ENCODE measurements around the gene CLSTN1.

The CLSTN1 gene

GRCh38 chr1:9690440-9691107 is 133.2 kb downstream of the CLSTN1 start:
- peak overlapping the region; percentile 71 for H3K4me3 ChIP-seq (ENCODE audit: low read depth, low read length)
- H3K36me3 ChIP-seq (ENCODE audit: control insufficient read depth, insufficient read depth, low read length), result no peaks in the 10 kb centered on the region
- peak overlapping the region; percentile 59 for H3K9ac ChIP-seq (ENCODE audit: low read length)
- H3K4me1 ChIP-seq (ENCODE audit: control insufficient read depth, insufficient read depth, low read length), result peaks cover 32% of the 10 kb centered on the region
- H3K27me3 ChIP-seq (ENCODE audit: control insufficient read depth, insufficient read depth, low read length), result peaks cover 26% of the 10 kb centered on the region
- no peak overlapping the region for H3K27ac ChIP-seq (ENCODE audit: low read depth, low read length)
- no peaks in the 10 kb centered on the region for H3K9me3 ChIP-seq (ENCODE audit: control insufficient read depth, insufficient read depth, low read depth, low read length)

GRCh38 chr1:9689971-9690381 is 133.8 kb downstream of the CLSTN1 start:
- Histone ChIP-seq H3K27me3 (ENCODE audit: control insufficient read depth, insufficient read depth, low read length) (peaks cover 26% of the 10 kb centered on the region), H3K27ac (ENCODE audit: low read depth, low read length) (no peak overlapping the region), H3K4me3 (ENCODE audit: low read depth, low read length) (peak overlapping the region; percentile 71), H3K9ac (ENCODE audit: low read length) (peak overlapping the region; percentile 59), H3K36me3 (ENCODE audit: control insufficient read depth, insufficient read depth, low read length) (no peaks in the 10 kb centered on the region), H3K4me1 (ENCODE audit: control insufficient read depth, insufficient read depth, low read length) (peaks cover 32% of the 10 kb centered on the region), H3K9me3 (ENCODE audit: control insufficient read depth, insufficient read depth, low read depth, low read length) (no peaks in the 10 kb centered on the region)

DNA sequence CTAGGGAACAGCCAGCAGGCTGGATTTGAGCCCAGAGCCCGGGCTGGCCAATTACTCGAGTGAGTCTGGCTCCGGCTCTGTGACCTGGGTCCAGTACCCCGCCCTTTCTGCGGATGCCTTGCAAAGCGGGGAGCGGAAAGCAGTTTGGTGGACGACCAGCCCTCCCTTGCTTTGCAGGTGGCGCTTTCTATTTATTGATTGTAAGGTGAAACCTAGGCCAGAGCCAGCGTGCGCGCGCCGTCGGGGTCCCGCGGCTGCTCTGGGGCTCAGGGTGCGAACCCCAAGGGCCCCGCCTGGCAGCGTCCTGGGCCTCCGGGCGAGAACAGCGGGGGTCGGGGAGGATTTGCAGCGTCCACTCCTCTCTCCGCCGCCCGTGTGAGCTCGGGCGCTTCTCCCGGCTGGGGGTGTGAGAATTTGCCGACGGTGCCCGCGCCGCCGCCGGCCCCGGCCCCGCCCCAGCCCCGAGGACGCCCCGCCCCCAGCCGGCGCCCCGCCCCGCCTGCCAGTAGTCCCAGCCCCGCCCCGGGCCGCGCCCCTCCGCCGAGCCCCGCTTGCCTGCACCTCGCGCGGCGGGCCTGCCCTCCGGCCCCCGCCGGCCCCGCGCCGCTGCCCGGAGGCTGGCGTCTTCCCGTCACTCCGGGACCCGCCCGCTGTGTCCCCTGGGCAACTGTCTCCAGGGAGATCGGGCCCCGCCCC is 134.6 kb downstream of the CLSTN1 start:
- Histone ChIP-seq H3K4me1 (ENCODE audit: control insufficient read depth, insufficient read depth, low read length) (peaks cover 32% of the 10 kb centered on the region), H3K9me3 (ENCODE audit: control insufficient read depth, insufficient read depth, low read depth, low read length) (no peaks in the 10 kb centered on the region), H3K27me3 (ENCODE audit: control insufficient read depth, insufficient read depth, low read length) (peaks cover 26% of the 10 kb centered on the region), H3K27ac (ENCODE audit: low read depth, low read length) (no peak overlapping the region), H3K36me3 (ENCODE audit: control insufficient read depth, insufficient read depth, low read length) (no peaks in the 10 kb centered on the region), H3K4me3 (ENCODE audit: low read depth, low read length) (peak overlapping the region; percentile 80), H3K9ac (ENCODE audit: low read length) (peak overlapping the region; percentile 82)

- Histone ChIP-seq H3K27ac (ENCODE audit: low read depth, low read length) (no peak overlapping the region), H3K9ac (ENCODE audit: low read length) (peak overlapping the region; percentile 82)
Observed at GRCh38 chr1:9688599-9688998, 135.2 kb downstream of the CLSTN1 start.

DNA sequence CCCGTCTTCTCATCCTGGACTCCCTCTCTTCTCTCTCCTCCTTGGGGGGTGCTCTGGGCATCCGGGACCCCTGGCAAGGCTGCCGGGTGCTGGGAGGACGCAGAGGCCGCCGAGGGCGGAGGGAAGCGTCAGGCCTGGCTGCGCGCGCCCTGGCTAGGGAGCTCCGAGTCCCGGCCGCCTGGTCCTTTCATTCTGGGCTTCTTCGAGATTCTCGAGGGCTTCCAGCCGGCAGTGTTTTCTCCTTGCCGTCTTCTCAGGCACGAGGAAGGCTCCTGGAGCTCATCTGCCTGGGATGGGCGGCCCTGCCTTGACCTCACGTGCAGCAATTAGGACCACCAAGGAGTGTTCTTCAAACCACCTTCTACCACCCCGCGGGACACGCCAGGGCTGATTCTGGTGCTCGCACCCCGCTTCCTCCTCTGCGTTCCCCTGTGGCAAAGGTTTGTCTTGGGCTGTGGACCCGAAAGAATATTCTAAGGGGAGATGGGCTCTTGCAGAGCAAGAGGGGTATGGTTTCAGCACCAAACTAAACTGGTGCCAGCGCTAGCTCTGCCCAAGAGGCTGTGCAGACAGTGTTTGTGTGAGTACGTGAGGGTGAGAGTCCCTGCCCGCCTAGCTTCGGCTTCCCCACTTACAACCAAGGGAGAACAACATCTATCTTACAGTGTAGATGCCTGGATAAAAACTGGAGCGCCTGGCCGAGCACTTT is 135.7 kb downstream of the CLSTN1 start:
- peaks cover 26% of the 10 kb centered on the region for H3K27me3 ChIP-seq (ENCODE audit: control insufficient read depth, insufficient read depth, low read length)
- H3K4me1 ChIP-seq (ENCODE audit: control insufficient read depth, insufficient read depth, low read length), result peaks cover 28% of the 10 kb centered on the region
- peak overlapping the region; percentile 82 for H3K9ac ChIP-seq (ENCODE audit: low read length)
- no peaks in the 10 kb centered on the region for H3K36me3 ChIP-seq (ENCODE audit: control insufficient read depth, insufficient read depth, low read length)
- no peaks in the 10 kb centered on the region for H3K9me3 ChIP-seq (ENCODE audit: control insufficient read depth, insufficient read depth, low read depth, low read length)
- peak overlapping the region; percentile 80 for H3K4me3 ChIP-seq (ENCODE audit: low read depth, low read length)
- H3K27ac ChIP-seq (ENCODE audit: low read depth, low read length), result no peak overlapping the region

More at GRCh38 chr1:9688599-9688998, 135.2 kb downstream of the CLSTN1 start:
- Histone ChIP-seq H3K9me3 (ENCODE audit: control insufficient read depth, insufficient read depth, low read depth, low read length) (no peaks in the 10 kb centered on the region), H3K27me3 (ENCODE audit: control insufficient read depth, insufficient read depth, low read length) (peaks cover 26% of the 10 kb centered on the region), H3K4me1 (ENCODE audit: control insufficient read depth, insufficient read depth, low read length) (peaks cover 29% of the 10 kb centered on the region), H3K4me3 (ENCODE audit: low read depth, low read length) (peak overlapping the region; percentile 80), H3K36me3 (ENCODE audit: control insufficient read depth, insufficient read depth, low read length) (no peaks in the 10 kb centered on the region)

- H3K9ac ChIP-seq (ENCODE audit: low read length), result peak overlapping the region; percentile 82
- no peaks in the 10 kb centered on the region for H3K9me3 ChIP-seq (ENCODE audit: control insufficient read depth, insufficient read depth, low read depth, low read length)
- peak overlapping the region; percentile 45; the same call in 1 of the 2 replicates for H3K27ac ChIP-seq (ENCODE audit: low read depth, low read length)
- H3K36me3 ChIP-seq (ENCODE audit: control insufficient read depth, insufficient read depth, low read length), result no peaks in the 10 kb centered on the region
- H3K4me1 ChIP-seq (ENCODE audit: control insufficient read depth, insufficient read depth, low read length), result peaks cover 28% of the 10 kb centered on the region
- H3K4me3 ChIP-seq (ENCODE audit: low read depth, low read length), result peak overlapping the region; percentile 80
- peaks cover 26% of the 10 kb centered on the region for H3K27me3 ChIP-seq (ENCODE audit: control insufficient read depth, insufficient read depth, low read length)
Observed at GRCh38 chr1:9687120-9687873, 136.5 kb downstream of the CLSTN1 start.

- H3K4me1 ChIP-seq (ENCODE audit: control insufficient read depth, insufficient read depth, low read length), result peaks cover 11% of the 10 kb centered on the region
- H3K27me3 ChIP-seq (ENCODE audit: control insufficient read depth, insufficient read depth, low read length), result peaks cover 17% of the 10 kb centered on the region
- H3K27ac ChIP-seq (ENCODE audit: low read depth, low read length), result no peak overlapping the region
- no peaks in the 10 kb centered on the region for H3K36me3 ChIP-seq (ENCODE audit: control insufficient read depth, insufficient read depth, low read length)
- H3K9ac ChIP-seq (ENCODE audit: low read length), result no peak overlapping the region
- no peaks in the 10 kb centered on the region for H3K9me3 ChIP-seq (ENCODE audit: control insufficient read depth, insufficient read depth, low read depth, low read length)
- no peak overlapping the region for H3K4me3 ChIP-seq (ENCODE audit: low read depth, low read length)
Observed at GRCh38 chr1:9684801-9685200, 139.0 kb downstream of the CLSTN1 start.

DNA sequence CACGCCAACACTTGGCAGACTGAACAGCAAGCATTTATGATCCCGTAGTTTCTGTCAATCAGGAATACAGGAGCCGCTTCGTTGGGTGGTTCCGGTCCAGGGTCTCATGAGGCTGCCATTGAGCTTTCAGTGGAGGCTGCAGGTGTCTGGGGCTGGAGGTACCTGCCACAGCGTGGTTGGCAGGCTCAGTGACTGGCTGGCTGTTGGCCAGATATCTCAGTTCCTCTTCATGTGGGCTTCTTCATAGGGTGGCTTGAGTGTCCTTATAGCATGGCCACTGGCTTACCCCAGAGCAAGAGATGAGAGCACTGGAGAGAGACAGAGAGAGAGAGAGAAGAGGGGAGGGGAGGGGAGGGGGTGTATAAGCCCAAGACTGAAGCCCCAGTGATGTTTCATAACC is 142.9 kb downstream of the CLSTN1 start:
- no peaks in the 10 kb centered on the region for H3K27me3 ChIP-seq (ENCODE audit: control insufficient read depth, insufficient read depth, low read length)
- H3K9ac ChIP-seq (ENCODE audit: low read length), result no peak overlapping the region
- 0 out of 2 replicates have a peak, but pooled peaks cover 2% of the 10 kb centered on the region for H3K4me1 ChIP-seq (ENCODE audit: control insufficient read depth, insufficient read depth, low read length)
- no peak overlapping the region for H3K4me3 ChIP-seq (ENCODE audit: low read depth, low read length)
- no peaks in the 10 kb centered on the region for H3K9me3 ChIP-seq (ENCODE audit: control insufficient read depth, insufficient read depth, low read depth, low read length)
- no peaks in the 10 kb centered on the region for H3K36me3 ChIP-seq (ENCODE audit: control insufficient read depth, insufficient read depth, low read length)
- H3K27ac ChIP-seq (ENCODE audit: low read depth, low read length), result no peak overlapping the region

GRCh38 chr1:9680091-9680490 is 143.7 kb downstream of the CLSTN1 start:
- no peaks in the 10 kb centered on the region for H3K4me1 ChIP-seq (ENCODE audit: control insufficient read depth, insufficient read depth, low read length)
- no peak overlapping the region for H3K9ac ChIP-seq (ENCODE audit: low read length)
- no peak overlapping the region for H3K4me3 ChIP-seq (ENCODE audit: low read depth, low read length)
- H3K27me3 ChIP-seq (ENCODE audit: control insufficient read depth, insufficient read depth, low read length), result no peaks in the 10 kb centered on the region
- no peak overlapping the region for H3K27ac ChIP-seq (ENCODE audit: low read depth, low read length)
- H3K9me3 ChIP-seq (ENCODE audit: control insufficient read depth, insufficient read depth, low read depth, low read length), result no peaks in the 10 kb centered on the region
- no peaks in the 10 kb centered on the region for H3K36me3 ChIP-seq (ENCODE audit: control insufficient read depth, insufficient read depth, low read length)

Measured in HUES6 (cell line).